Measurements from ENCODE around the gene PRSS33.

The PRSS33 gene

DNA sequence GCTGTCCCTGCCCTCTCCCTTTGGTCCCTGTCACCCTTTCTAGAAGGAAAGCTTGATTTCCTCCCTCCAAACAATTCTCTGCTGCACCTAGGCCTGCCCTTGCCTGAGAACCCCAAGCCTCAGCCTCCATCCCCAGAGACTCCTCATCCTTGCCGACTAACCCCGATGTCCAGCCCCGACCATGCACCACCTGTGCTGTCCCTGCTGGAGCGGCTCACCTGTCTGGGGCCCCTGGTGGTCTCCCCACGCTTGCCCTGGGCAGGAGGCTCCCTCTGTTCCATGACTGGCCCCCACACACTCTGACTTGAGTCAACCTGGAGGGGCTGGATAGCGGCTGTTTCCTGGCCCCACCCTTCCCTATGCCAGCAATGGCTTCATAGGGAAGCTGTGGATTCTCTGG lies 46.9 kb downstream of the PRSS33 start:
- no peak for DNase-seq (ENCODE audit: low read depth)
- no peak for TF ChIP-seq POLR2A (IDR thresholded peaks at IDR 0.05; ENCODE audit: extremely low read depth, insufficient read length)
- TF ChIP-seq, protein P1, sequence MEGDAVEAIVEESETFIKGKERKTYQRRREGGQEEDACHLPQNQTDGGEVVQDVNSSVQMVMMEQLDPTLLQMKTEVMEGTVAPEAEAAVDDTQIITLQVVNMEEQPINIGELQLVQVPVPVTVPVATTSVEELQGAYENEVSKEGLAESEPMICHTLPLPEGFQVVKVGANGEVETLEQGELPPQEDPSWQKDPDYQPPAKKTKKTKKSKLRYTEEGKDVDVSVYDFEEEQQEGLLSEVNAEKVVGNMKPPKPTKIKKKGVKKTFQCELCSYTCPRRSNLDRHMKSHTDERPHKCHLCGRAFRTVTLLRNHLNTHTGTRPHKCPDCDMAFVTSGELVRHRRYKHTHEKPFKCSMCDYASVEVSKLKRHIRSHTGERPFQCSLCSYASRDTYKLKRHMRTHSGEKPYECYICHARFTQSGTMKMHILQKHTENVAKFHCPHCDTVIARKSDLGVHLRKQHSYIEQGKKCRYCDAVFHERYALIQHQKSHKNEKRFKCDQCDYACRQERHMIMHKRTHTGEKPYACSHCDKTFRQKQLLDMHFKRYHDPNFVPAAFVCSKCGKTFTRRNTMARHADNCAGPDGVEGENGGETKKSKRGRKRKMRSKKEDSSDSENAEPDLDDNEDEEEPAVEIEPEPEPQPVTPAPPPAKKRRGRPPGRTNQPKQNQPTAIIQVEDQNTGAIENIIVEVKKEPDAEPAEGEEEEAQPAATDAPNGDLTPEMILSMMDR (IDR thresholded peaks at IDR 0.05; ENCODE audit: low read depth, low read length): no peak
- TF ChIP-seq, protein P2, sequence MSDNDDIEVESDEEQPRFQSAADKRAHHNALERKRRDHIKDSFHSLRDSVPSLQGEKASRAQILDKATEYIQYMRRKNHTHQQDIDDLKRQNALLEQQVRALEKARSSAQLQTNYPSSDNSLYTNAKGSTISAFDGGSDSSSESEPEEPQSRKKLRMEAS (IDR thresholded peaks at IDR 0.05; ENCODE audit: low read depth, low read length): no peak
- TF ChIP-seq MYC (IDR thresholded peaks at IDR 0.05; ENCODE audit: low read depth, low read length): no peak
- no peak overlapping the region for H3K4me3 ChIP-seq (ENCODE audit: low read depth, low read length)

DNA sequence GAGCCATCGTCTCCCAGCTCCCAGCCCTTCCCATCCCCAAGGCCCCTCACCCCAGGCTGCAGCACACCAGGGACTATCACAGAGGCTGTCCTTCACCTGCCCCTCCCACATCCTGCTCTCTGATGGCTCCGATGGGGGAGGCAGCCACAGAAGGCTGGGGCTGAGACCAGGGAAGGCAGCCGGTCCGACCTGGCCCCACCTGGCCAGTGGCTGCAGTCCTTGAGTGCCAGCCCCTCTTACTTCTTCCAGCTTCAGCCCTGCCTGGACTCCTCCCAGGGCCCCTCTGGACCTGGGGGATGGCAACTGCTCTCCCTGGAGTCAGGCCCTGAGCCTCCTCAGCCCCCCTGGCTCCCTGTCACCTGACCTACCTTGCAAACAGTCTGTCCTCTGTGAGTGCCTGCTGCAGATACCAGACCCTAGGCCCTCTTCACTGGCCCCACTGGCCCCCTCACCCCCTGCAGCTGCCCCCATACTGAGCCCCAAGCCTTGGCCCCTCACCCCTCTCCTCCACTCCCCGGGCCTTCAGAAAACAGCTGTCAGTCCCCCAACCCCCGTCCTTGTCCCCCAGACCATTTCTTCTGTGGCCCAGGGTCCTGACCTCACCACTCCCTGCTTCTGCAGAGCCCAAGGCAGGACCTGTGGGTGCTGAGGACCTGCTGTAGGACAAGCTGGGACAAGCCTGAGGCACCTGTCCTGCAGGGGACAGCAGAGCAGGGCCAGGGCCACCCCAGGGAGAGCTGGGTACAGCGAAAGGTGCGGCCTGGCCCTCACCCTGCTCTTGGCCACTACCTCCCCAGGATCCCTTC lies 47.5 kb downstream of the PRSS33 start:
- TF ChIP-seq, protein P1 (IDR thresholded peaks at IDR 0.05; ENCODE audit: low read depth, low read length): no peak
- TF ChIP-seq POLR2A (IDR thresholded peaks at IDR 0.05; ENCODE audit: extremely low read depth, insufficient read length) (no peak), MYC (IDR thresholded peaks at IDR 0.05; ENCODE audit: low read depth, low read length) (no peak)
- TF ChIP-seq, protein P2 (IDR thresholded peaks at IDR 0.05; ENCODE audit: low read depth, low read length): no peak
- no peak for DNase-seq (ENCODE audit: low read depth)
- no peak overlapping the region for H3K4me3 ChIP-seq (ENCODE audit: low read depth, low read length)

DNA sequence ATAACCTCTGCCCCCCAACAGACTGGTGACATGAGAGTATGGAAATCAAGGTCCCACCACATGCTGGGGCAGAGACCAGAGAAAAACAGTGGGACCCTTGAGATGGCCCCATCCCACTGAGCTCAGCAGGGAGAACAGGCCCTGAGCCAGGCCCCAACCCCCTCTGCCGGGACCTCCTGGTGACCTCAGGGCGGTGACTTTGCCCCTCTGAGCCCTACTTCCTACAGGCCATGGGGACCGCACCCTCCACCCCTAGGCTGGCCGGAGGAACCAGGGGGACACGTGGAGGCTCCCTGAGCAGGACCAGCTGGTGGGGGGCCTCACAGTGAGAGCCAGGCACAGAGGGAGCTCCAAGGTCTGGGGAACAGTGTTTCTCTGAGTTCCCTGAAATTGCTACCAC lies 48.7 kb downstream of the PRSS33 start:
- H3K4me3 ChIP-seq (ENCODE audit: low read depth, low read length): no peak overlapping the region
- no peak for TF ChIP-seq POLR2A (IDR thresholded peaks at IDR 0.05; ENCODE audit: extremely low read depth, insufficient read length)
- TF ChIP-seq, protein P2 (IDR thresholded peaks at IDR 0.05; ENCODE audit: low read depth, low read length): no peak
- no peak for TF ChIP-seq MYC (IDR thresholded peaks at IDR 0.05; ENCODE audit: low read depth, low read length)
- TF ChIP-seq, protein P1 (IDR thresholded peaks at IDR 0.05; ENCODE audit: low read depth, low read length): no peak
- no peak for DNase-seq (ENCODE audit: low read depth)

DNA sequence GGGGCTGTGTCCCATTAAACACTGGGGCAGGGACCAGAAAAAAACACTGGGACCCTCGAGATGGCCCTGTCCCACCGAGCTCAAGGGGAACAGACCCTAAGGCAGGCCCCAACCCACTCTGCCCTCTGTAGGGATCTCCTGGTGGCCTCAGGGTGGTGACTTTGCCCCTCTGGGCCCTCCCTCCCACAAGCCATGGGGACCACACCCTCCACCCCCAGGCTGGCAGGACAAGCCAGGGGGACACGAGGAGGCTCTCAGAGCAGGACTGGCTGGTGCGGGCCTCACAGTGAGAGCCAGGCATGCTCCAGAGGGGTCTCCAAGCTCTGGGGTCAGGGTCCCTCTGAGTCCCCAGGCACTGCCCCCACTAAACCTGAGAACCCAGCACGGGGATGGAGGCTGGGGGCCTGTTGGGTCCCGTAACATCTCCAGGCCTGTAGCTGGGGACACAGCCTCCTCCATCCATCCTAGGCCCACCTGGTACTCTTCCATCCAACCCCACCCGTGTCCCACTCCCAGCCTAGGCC lies 49.4 kb downstream of the PRSS33 start:
- TF ChIP-seq MYC (IDR thresholded peaks at IDR 0.05; ENCODE audit: low read depth, low read length) (no peak), POLR2A (IDR thresholded peaks at IDR 0.05; ENCODE audit: extremely low read depth, insufficient read length) (no peak)
- TF ChIP-seq, protein P2 (IDR thresholded peaks at IDR 0.05; ENCODE audit: low read depth, low read length): no peak
- TF ChIP-seq, protein P1 (IDR thresholded peaks at IDR 0.05; ENCODE audit: low read depth, low read length): no peak
- no peak overlapping the region for H3K4me3 ChIP-seq (ENCODE audit: low read depth, low read length)
- DNase-seq (ENCODE audit: low read depth): no peak

DNA sequence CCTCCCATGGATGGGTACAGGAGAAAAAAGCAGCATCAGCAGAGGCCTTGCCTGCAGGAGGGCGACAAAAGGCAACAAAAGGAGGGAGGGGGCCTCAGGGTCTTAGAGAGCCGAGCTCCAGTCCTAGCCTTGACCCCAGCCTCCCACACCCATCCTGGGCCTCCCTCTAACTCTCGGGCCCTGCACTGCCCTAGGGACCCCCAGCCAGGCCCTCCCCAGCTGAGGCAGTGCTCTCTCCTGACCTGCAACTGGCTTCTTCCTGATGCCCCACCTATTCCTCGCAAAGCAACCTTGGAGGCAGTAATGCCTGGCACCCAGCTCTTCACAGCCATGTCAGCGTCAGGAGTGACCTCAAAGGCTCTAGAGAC lies 50.1 kb downstream of the PRSS33 start:
- DNase-seq (ENCODE audit: low read depth): no peak
- TF ChIP-seq, protein P2 (IDR thresholded peaks at IDR 0.05; ENCODE audit: low read depth, low read length): no peak
- no peak overlapping the region for H3K4me3 ChIP-seq (ENCODE audit: low read depth, low read length)

DNA sequence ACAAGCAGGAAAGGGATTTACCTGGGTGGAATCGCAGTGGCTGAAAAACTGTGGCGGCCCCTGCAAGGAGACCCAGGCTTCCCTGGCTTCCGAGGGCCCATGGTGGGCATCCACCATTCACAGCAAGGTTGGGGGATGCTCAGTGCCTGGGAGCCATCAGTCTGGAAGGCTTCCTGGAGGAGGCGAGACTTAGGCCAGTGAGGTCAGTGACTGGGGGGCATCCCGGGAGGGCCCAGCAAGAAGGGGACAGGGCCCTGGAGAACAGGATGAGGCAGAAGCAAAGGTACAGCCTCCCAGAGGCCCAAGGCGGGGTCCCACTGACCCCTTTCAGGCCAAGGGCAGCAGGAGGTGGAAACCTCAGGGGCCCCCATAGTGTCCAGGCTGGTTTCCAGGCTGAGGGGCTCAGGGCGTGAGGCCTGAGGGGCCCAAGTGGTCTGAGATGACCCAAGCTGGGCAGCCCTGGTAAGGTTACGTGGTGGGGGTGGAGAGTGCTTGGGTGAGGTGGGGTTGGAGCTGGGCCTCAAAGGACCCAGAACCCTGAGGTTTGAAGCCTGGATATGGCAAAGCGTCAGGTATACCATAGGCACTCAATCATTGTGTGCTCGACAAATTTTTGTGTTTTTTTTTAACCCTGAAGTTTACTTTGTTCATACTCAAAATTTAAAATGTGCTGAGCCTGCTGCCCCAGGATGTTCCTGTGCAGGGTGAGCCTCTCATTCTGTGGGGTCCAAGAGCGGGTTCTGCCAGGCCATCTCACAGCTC lies 50.7 kb downstream of the PRSS33 start:
- TF ChIP-seq, protein P1 (IDR thresholded peaks at IDR 0.05; ENCODE audit: low read depth, low read length): no peak
- TF ChIP-seq POLR2A (IDR thresholded peaks at IDR 0.05; ENCODE audit: extremely low read depth, insufficient read length): no peak
- TF ChIP-seq MYC (IDR thresholded peaks at IDR 0.05; ENCODE audit: low read depth, low read length): no peak
- TF ChIP-seq, protein P2 (IDR thresholded peaks at IDR 0.05; ENCODE audit: low read depth, low read length): no peak
- no peak for DNase-seq (ENCODE audit: low read depth)
- H3K4me3 ChIP-seq (ENCODE audit: low read depth, low read length): no peak overlapping the region

All from NB4 (cell line).